Astrocyte (in vitro differentiated cells and primary cell): ENCODE results near the gene TFB1M.
"Not testable (repeated sequence)": the region's sequence is repeated elsewhere in the genome, so short reads cannot be mapped to it uniquely, and the experiment has no call there.

ENCODE experiments used
- CTCF ChIP-seq: IDR thresholded peaks from 2 replicates; pipeline ENCODE4 v1.5.1; 2011; ENCODE audit warnings: low read depth, mild to moderate bottlenecking, inconsistent platforms, low read length, moderate library complexity; ENCODE audit not compliant: insufficient read depth
- EZH2 ChIP-seq: IDR thresholded peaks from 2 replicates; pipeline ENCODE4 v1.6.1; 2012; ENCODE audit warnings: mild to moderate bottlenecking, low read length, inconsistent platforms; ENCODE audit not compliant: insufficient read depth

GRCh38 chr6:155364021-155364420, 49.7 kb upstream of the TFB1M start:
- TF ChIP-seq CTCF, EZH2: not testable (repeated sequence)
